IMR-90 (cell line): Measurements from ENCODE around the gene TTYH3. TPM values are rescaled to one million over a fixed set of nuclear protein-coding genes. Genes with fewer than 3 reads are reported as not detected.

Source experiments
- ATAC-seq: fragments of 200-7000 bp; cut with Tn5 transposase; 2 replicates; pipeline ENCODE4 v1.9.1; 2020; ENCODE audit warnings: low read depth, mild to moderate bottlenecking, moderate library complexity
- BruUV-seq: library from RNA; stranded (reverse); fragments of 400-500 nt; replicated peaks from 2 replicates; lab custom pipeline; 2021; lab: Mats Ljungman, UMichigan
- CTCF ChIA-PET: fragments of 300-600 bp; formaldehyde crosslinking; extraction: SDS; loops from one replicate; lab custom pipeline; 2021; ENCODE audit warnings: antibody characterized with exemption; lab: Yijun Ruan, JAX
- POLR2A ChIA-PET: fragments of 300-600 bp; sonication (Branson Sonifier 250); formaldehyde crosslinking; loops from one replicate; lab custom pipeline; 2022; ENCODE audit warnings: antibody characterized with exemption; ENCODE audit not compliant: unreplicated experiment; lab: Charles Lee
- DNase-seq: peaks from one replicate; pipeline ENCODE4 v3.0.0; 2013
- H2AFZ ChIP-seq: replicated peaks from 2 replicates; pipeline ENCODE3; 2013; ENCODE audit warnings: low read length, mild to moderate bottlenecking; ENCODE audit not compliant: poor library complexity
- H2AK5ac ChIP-seq: 2 replicates; pipeline ENCODE4 v1.6.1; 2013; ENCODE audit warnings: low read depth, low read length, inconsistent platforms
- H2AK9ac ChIP-seq: replicated peaks from 2 replicates; pipeline ENCODE3; 2013; ENCODE audit warnings: mild to moderate bottlenecking, low read depth, low read length, moderate library complexity; ENCODE audit not compliant: poor library complexity
- H2BK120ac ChIP-seq: 2 replicates; pipeline ENCODE4 v1.6.1; 2013; ENCODE audit warnings: low read depth, low read length, inconsistent platforms
- H2BK15ac ChIP-seq: 3 replicates; pipeline ENCODE4 v1.6.1; 2013; ENCODE audit warnings: low read depth, low read length, inconsistent platforms
- H2BK20ac ChIP-seq: 2 replicates; pipeline ENCODE4 v1.6.1; 2013; ENCODE audit warnings: low read depth, mild to moderate bottlenecking, inconsistent platforms, low read length, moderate library complexity
- H2BK5ac ChIP-seq: 2 replicates; pipeline ENCODE4 v1.6.1; 2013; ENCODE audit warnings: mild to moderate bottlenecking, low read depth, low read length, inconsistent platforms; ENCODE audit not compliant: poor library complexity, severe bottlenecking
- H3K14ac ChIP-seq: replicated peaks from 2 replicates; pipeline ENCODE4 v1.6.1; 2013; ENCODE audit warnings: low read depth, low read length, inconsistent platforms
- H3K18ac ChIP-seq: 2 replicates; pipeline ENCODE4 v1.6.1; 2013; ENCODE audit warnings: low read depth, low read length, control low read depth
- H3K23ac ChIP-seq: 2 replicates; pipeline ENCODE4 v1.6.1; 2013; ENCODE audit warnings: low read depth, low read length, inconsistent platforms
- H3K27ac ChIP-seq: 2 replicates; pipeline ENCODE4 v1.5.1; 2013; ENCODE audit warnings: mild to moderate bottlenecking, control low read depth, low read length; ENCODE audit not compliant: insufficient read depth
- H3K27me3 ChIP-seq: 2 replicates; pipeline ENCODE4 v1.6.1; 2013; ENCODE audit warnings: low read length; ENCODE audit not compliant: control insufficient read depth, insufficient read depth
- H3K36me3 ChIP-seq: 2 replicates; pipeline ENCODE4 v1.6.1; 2013; ENCODE audit warnings: low read length, mixed read lengths; ENCODE audit not compliant: control insufficient read depth, insufficient read depth
- H3K4ac ChIP-seq: 2 replicates; pipeline ENCODE4 v1.6.1; 2013; ENCODE audit warnings: low read depth, low read length, inconsistent platforms
- H3K4me1 ChIP-seq: 2 replicates; pipeline ENCODE4 v1.6.1; 2013; ENCODE audit warnings: low read length, mixed read lengths; ENCODE audit not compliant: control insufficient read depth, insufficient read depth
- H3K4me2 ChIP-seq: 2 replicates; pipeline ENCODE4 v1.6.1; 2013; ENCODE audit warnings: low read depth, mild to moderate bottlenecking, control low read depth, low read length, moderate library complexity
- H3K4me3 ChIP-seq: 2 replicates; pipeline ENCODE4 v1.5.1; 2013; ENCODE audit warnings: low read depth, mild to moderate bottlenecking, control low read depth, low read length, moderate library complexity; ENCODE audit not compliant: insufficient read depth
- H3K56ac ChIP-seq: 2 replicates; pipeline ENCODE4 v1.6.1; 2013; ENCODE audit warnings: low read length, inconsistent platforms; ENCODE audit not compliant: insufficient read depth; ENCODE audit errors: extremely low read depth
- H3K79me1 ChIP-seq, 2 experiments: 2 replicates each; pipeline ENCODE4 v1.6.1; 2013; ENCODE audit warnings: low read length in 2 of 2, inconsistent platforms in 1 of 2, low read depth in 1 of 2
- H3K9ac ChIP-seq: 2 replicates; pipeline ENCODE4 v1.6.1; 2013; ENCODE audit warnings: low read depth, low read length, control low read depth
- H3K9me1 ChIP-seq: 2 replicates; pipeline ENCODE4 v1.6.1; 2013; ENCODE audit warnings: low read length, inconsistent platforms; ENCODE audit not compliant: insufficient read depth
- H3K9me3 ChIP-seq: 2 replicates; pipeline ENCODE4 v1.6.1; 2013; ENCODE audit warnings: low read length; ENCODE audit not compliant: control insufficient read depth, insufficient read depth
- H4K20me1 ChIP-seq: 2 replicates; pipeline ENCODE4 v1.6.1; 2013; ENCODE audit warnings: low read length, inconsistent platforms; ENCODE audit not compliant: insufficient read depth
- H4K5ac ChIP-seq: 2 replicates; pipeline ENCODE4 v1.6.1; 2013; ENCODE audit warnings: mild to moderate bottlenecking, low read depth, low read length, control low read depth
- H4K8ac ChIP-seq, 2 experiments: 2 replicates each; pipeline ENCODE4 v1.6.1; 2013; ENCODE audit warnings: low read depth in 2 of 2, low read length in 2 of 2, control low read depth in 1 of 2, inconsistent platforms in 1 of 2
- H4K91ac ChIP-seq: 2 replicates; pipeline ENCODE4 v1.6.1; 2013; ENCODE audit warnings: low read depth, low read length, inconsistent platforms; ENCODE audit not compliant: insufficient read depth
- BHLHE40 ChIP-seq: fragments of 150-350 bp; IDR thresholded peaks from 2 replicates; pipeline ENCODE4 v1.6.1; 2016; ENCODE audit warnings: mild to moderate bottlenecking, low read depth, low read length
- CEBPB ChIP-seq: IDR thresholded peaks from 2 replicates; pipeline ENCODE4 v1.6.1; 2012; ENCODE audit warnings: low read depth, low read length, improper control_type of control experiment
- FOS ChIP-seq: fragments of 150-350 bp; IDR thresholded peaks from 2 replicates; pipeline ENCODE4 v1.6.1; 2016; ENCODE audit warnings: low read depth, low read length
- MAZ ChIP-seq: IDR thresholded peaks from 2 replicates; pipeline ENCODE4 v1.6.1; 2012; ENCODE audit warnings: low read depth, mild to moderate bottlenecking, low read length, improper control_type of control experiment, moderate library complexity, borderline replicate concordance
- NFE2L2 ChIP-seq: fragments of 150-350 bp; IDR thresholded peaks from 2 replicates; pipeline ENCODE4 v1.6.1; 2016; ENCODE audit warnings: low read depth, mild to moderate bottlenecking, low read length
- POLR2A ChIP-seq: IDR thresholded peaks from 2 replicates; pipeline ENCODE4 v1.6.1; 2012; ENCODE audit warnings: mild to moderate bottlenecking, low read depth, low read length
- RCOR1 ChIP-seq: IDR thresholded peaks from 2 replicates; pipeline ENCODE4 v1.6.1; 2012; ENCODE audit warnings: mild to moderate bottlenecking, low read length, improper control_type of control experiment; ENCODE audit not compliant: insufficient replicate concordance
- RFX5 ChIP-seq: IDR thresholded peaks from 2 replicates; pipeline ENCODE4 v1.8.0; 2012; ENCODE audit warnings: low read depth, mild to moderate bottlenecking, low read length, moderate library complexity
- SMC3 ChIP-seq: fragments of 150-350 bp; IDR thresholded peaks from 2 replicates; pipeline ENCODE4 v1.6.1; 2016; ENCODE audit warnings: low read depth, mild to moderate bottlenecking, antibody characterized with exemption, low read length, moderate library complexity
- WGBS, 2 experiments: methylation state at CpG; one replicate each; pipeline versions ENCODE4 v1.1.5 to v1.1.7; 2013; ENCODE audit warnings: missing lambda C conversion rate in 2 of 2; ENCODE audit not compliant: insufficient read length in 1 of 2; ENCODE audit errors: extremely low coverage in 2 of 2; 5-methylcytosine and 5-hydroxymethylcytosine counted together
- dilution Hi-C: fragments of 300-500 bp; cut with HindIII; formaldehyde crosslinking; loops from one replicate; pipeline ENCODE4 v1.14.3; 2018; ENCODE audit warnings: low sequenced_read_pairs; ENCODE audit not compliant: unreplicated experiment
- in situ Hi-C: fragments of 300-500 bp; cut with MboI; formaldehyde crosslinking; loops from 3 replicates; pipeline ENCODE4 v1.14.3; 2019; ENCODE audit warnings: low sequenced_read_pairs, inconsistent platforms, mixed read lengths
- intact Hi-C: fragments of 100-400 bp; cut with micrococcal nuclease; formaldehyde crosslinking; loops from 2 replicates; pipeline ENCODE4 v1.10.0; 2022
- polyA plus RNA-seq, 3 experiments: library from polyadenylated mRNA; depleted of rRNA; stranded (reverse); fragments of >200 nt; gene quantifications; 2 replicates each; pipeline ENCODE4 v1.2.3, GENCODE V29; 2012; ENCODE audit warnings: low replicate concordance in 1 of 3
- total RNA-seq: library from RNA; depleted of rRNA; stranded (reverse); fragments of >200 nt; gene quantifications from 2 replicates; pipeline ENCODE4 v1.2.3, GENCODE V29; 2012
- TF ChIP-seq, protein P1 (sequence below): fragments of 150-350 bp; IDR thresholded peaks from 2 replicates; pipeline ENCODE4 v1.6.1; 2017; ENCODE audit warnings: mild to moderate bottlenecking, antibody characterized with exemption, low read length, low read depth
- TF ChIP-seq, protein P2 (sequence below): conservative IDR thresholded peaks from 2 replicates; pipeline ENCODE4 v1.5.1; 2012; ENCODE audit warnings: mild to moderate bottlenecking, low read depth, low read length, improper control_type of control experiment
- TF ChIP-seq, protein P3 (sequence below): fragments of 150-350 bp; IDR thresholded peaks from 2 replicates; pipeline ENCODE4 v1.6.1; 2016; ENCODE audit warnings: low read depth, mild to moderate bottlenecking, low read length, moderate library complexity, borderline replicate concordance

The TTYH3 gene
- total and polyA plus RNA-seq, 2 of the 4 experiments (the other 2 are of a cell fraction) = 5.6 to 82.6 TPM

DNA sequence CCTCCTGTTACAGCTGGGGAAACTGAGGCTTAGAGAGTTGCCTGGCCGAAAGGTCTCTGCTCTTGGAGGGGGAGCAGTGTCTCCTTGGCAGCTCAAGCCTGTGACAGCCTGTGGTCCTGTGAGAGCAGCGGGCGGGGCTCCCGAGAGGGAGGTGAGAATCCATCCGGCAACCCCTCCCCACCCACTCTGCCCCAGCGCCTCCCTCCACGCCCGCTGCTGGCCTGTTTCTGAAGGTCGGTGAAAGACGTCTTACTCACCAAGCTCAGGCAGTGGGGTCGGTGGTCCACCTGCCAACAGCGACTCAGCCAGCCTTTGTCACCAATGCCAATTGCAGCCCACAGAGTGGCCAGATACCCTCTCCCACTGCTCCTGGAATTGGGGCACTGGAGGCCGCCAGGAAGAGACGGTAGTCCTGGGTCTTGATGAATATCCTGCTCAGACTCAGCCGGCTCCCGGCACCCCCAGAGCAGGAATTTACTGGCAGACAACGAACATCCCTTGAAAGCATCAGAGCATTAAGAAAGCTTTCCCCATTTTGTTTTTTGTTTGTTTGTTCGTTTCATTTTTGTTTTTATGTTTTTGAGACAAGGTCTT, 7.4 kb upstream of the TTYH3 start:
- dilution Hi-C loops (no loop called here), intact Hi-C loops (no loop called here), in situ Hi-C loops (no loop called here)
- ATAC-seq (no peak), DNase-seq (no peak)
- peaks cover 6% of the 10 kb centered on the region; the same call in 1 of the 2 replicates for H3K9me1 ChIP-seq
- peak overlapping the region; percentile 59; the same call in 1 of the 2 replicates for H2BK20ac ChIP-seq
- no peak overlapping the region for H3K23ac ChIP-seq
- H3K27ac ChIP-seq = no peak overlapping the region
- CTCF ChIA-PET = no interaction called here
- H2BK5ac ChIP-seq = peak overlapping the region; percentile 51
- H2BK15ac ChIP-seq = peak overlapping the region; percentile 13; the same call in 2 of the 3 replicates
- no peaks in the 10 kb centered on the region for H4K20me1 ChIP-seq
- H2AK5ac ChIP-seq = peak overlapping the region; percentile 82
- H4K8ac ChIP-seq = peak overlapping the region; percentile 25 to 80
- no peaks in the 10 kb centered on the region for H3K9me3 ChIP-seq
- no peak overlapping the region for H3K9ac ChIP-seq
- TF ChIP-seq NFE2L2 = no peak
- no peak for TF ChIP-seq FOS
- TF ChIP-seq, protein P1, sequence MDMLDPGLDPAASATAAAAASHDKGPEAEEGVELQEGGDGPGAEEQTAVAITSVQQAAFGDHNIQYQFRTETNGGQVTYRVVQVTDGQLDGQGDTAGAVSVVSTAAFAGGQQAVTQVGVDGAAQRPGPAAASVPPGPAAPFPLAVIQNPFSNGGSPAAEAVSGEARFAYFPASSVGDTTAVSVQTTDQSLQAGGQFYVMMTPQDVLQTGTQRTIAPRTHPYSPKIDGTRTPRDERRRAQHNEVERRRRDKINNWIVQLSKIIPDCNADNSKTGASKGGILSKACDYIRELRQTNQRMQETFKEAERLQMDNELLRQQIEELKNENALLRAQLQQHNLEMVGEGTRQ = no peak
- TF ChIP-seq BHLHE40 = no peak
- TF ChIP-seq MAZ = no peak
- no peak for TF ChIP-seq RFX5
- TF ChIP-seq POLR2A = no peak
- TF ChIP-seq, protein P2, sequence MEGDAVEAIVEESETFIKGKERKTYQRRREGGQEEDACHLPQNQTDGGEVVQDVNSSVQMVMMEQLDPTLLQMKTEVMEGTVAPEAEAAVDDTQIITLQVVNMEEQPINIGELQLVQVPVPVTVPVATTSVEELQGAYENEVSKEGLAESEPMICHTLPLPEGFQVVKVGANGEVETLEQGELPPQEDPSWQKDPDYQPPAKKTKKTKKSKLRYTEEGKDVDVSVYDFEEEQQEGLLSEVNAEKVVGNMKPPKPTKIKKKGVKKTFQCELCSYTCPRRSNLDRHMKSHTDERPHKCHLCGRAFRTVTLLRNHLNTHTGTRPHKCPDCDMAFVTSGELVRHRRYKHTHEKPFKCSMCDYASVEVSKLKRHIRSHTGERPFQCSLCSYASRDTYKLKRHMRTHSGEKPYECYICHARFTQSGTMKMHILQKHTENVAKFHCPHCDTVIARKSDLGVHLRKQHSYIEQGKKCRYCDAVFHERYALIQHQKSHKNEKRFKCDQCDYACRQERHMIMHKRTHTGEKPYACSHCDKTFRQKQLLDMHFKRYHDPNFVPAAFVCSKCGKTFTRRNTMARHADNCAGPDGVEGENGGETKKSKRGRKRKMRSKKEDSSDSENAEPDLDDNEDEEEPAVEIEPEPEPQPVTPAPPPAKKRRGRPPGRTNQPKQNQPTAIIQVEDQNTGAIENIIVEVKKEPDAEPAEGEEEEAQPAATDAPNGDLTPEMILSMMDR = no peak
- TF ChIP-seq RCOR1 = no peak
- TF ChIP-seq SMC3 = no peak
- no peak for TF ChIP-seq CEBPB
- TF ChIP-seq, protein P3, sequence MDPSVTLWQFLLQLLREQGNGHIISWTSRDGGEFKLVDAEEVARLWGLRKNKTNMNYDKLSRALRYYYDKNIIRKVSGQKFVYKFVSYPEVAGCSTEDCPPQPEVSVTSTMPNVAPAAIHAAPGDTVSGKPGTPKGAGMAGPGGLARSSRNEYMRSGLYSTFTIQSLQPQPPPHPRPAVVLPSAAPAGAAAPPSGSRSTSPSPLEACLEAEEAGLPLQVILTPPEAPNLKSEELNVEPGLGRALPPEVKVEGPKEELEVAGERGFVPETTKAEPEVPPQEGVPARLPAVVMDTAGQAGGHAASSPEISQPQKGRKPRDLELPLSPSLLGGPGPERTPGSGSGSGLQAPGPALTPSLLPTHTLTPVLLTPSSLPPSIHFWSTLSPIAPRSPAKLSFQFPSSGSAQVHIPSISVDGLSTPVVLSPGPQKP = no peak
- H2BK120ac ChIP-seq = peak overlapping the region; percentile 45
- H3K14ac ChIP-seq = no peak overlapping the region
- no peak overlapping the region; the same call in 1 of the 2 replicates for H4K5ac ChIP-seq
- peak overlapping the region; percentile 72 for H3K4ac ChIP-seq
- 45% methylated on average over 2 of the region's 18 CpGs; no CpG with 5 or more reads in 1 of the 2 experiments for WGBS, 2 experiments
- no peak overlapping the region for H3K4me3 ChIP-seq
- H3K27me3 ChIP-seq = no peaks in the 10 kb centered on the region
- peaks cover 17% of the 10 kb centered on the region for H3K4me1 ChIP-seq
- peak overlapping the region; percentile 78 for H2AFZ ChIP-seq
- no TSS peak for BruUV-seq
- H3K56ac ChIP-seq = no peak overlapping the region
- H3K18ac ChIP-seq = peak overlapping the region; percentile 16; the same call in 1 of the 2 replicates
- peak overlapping the region; percentile 66; the same call in 1 of the 2 replicates for H4K91ac ChIP-seq
- peak overlapping the region; percentile 98 for H2AK9ac ChIP-seq
- H3K36me3 ChIP-seq = no peaks in the 10 kb centered on the region
- POLR2A ChIA-PET = interaction anchor here (0.6 kb wide), 1 partner anchor 145 kb away, joined by 3 read pairs; no protein-coding TSS in a partner anchor
- H3K4me2 ChIP-seq = no peak overlapping the region
- no peaks in the 10 kb centered on the region for H3K79me1 ChIP-seq
